Left ventricle myocardium inferior (tissue), 1 donor: ENCODE results near the gene ASPG. TPM values are rescaled to one million over a fixed set of nuclear protein-coding genes. Genes with fewer than 3 reads are reported as not detected.

ENCODE experiments used
- DNase-seq: peaks from one replicate; pipeline ENCODE4 v3.0.0-alpha.2; 2020
- H3K27ac ChIP-seq: fragments of 200-600 bp; replicated peaks from 2 replicates; pipeline ENCODE4 v1.8.0; 2021
- H3K27me3 ChIP-seq: fragments of 200-600 bp; 2 replicates; pipeline ENCODE4 v1.8.0; 2021; ENCODE audit warnings: low read depth
- H3K36me3 ChIP-seq: fragments of 200-600 bp; 2 replicates; pipeline ENCODE4 v1.8.0; 2021
- H3K4me1 ChIP-seq: fragments of 200-600 bp; 2 replicates; pipeline ENCODE4 v1.8.0; 2021
- H3K4me3 ChIP-seq: fragments of 200-600 bp; 2 replicates; pipeline ENCODE4 v1.8.0; 2021; ENCODE audit warnings: mild to moderate bottlenecking, moderate library complexity
- H3K9me3 ChIP-seq: fragments of 200-600 bp; replicated peaks from 2 replicates; pipeline ENCODE4 v1.8.0; 2021
- intact Hi-C: fragments of 100-400 bp; cut with micrococcal nuclease; formaldehyde crosslinking; loops from one replicate; pipeline ENCODE4 v1.11.0; 2022
- total RNA-seq: library from RNA; stranded (reverse); fragmentation: NEBNext Ultra II Directional; extraction: Animal tissue kit (Norgen Biotek cat#: 25700); gene quantifications from one replicate; pipeline ENCODE4 v1.2.1, GENCODE V29; 2021
- TF ChIP-seq, protein P1 (sequence below): fragments of 200-600 bp; IDR thresholded peaks from 2 replicates; pipeline ENCODE4 v1.8.0; 2021; ENCODE audit warnings: antibody characterized with exemption, mild to moderate bottlenecking, borderline replicate concordance
- donor health status: DM: no; HTN: yes; CAD: no; lungs with severe emphysema.

Gene ASPG
- total RNA-seq, 1 donor from 2014 or later: 27.1 TPM

DNA sequence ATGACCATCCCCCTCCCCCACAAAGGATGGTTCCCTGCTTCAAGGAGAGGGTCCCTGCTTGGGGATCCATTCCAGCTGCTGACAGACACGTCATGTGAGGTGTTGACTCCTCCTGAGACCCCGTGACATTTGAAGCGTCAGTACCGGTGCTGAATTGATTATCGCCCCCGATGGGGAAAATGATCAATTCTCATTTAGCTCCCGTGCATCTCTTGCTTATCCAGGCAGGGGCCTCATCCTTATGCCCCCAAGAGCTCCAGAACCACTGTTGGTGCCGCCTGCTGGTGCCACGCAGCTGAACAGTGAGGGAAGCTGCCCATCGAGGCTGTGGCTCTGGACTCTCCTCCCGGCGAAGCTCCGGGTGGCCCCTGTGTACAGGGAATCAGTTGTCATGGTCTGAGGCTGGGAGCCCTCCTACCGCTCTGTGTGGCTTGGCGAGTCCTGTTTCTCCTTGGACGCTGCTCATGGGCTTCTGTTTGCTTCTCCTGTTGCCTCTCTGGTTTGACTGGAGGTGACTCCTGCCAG lies 57.5 kb downstream of the ASPG start:
- H3K36me3 ChIP-seq: no peaks in the 10 kb centered on the region
- peaks cover 58% of the 10 kb centered on the region for H3K4me1 ChIP-seq
- no peaks in the 10 kb centered on the region for H3K9me3 ChIP-seq
- no peak for DNase-seq
- no peak overlapping the region for H3K27ac ChIP-seq
- H3K4me3 ChIP-seq: no peak overlapping the region
- H3K27me3 ChIP-seq: peaks cover 21% of the 10 kb centered on the region
- TF ChIP-seq, protein P1, sequence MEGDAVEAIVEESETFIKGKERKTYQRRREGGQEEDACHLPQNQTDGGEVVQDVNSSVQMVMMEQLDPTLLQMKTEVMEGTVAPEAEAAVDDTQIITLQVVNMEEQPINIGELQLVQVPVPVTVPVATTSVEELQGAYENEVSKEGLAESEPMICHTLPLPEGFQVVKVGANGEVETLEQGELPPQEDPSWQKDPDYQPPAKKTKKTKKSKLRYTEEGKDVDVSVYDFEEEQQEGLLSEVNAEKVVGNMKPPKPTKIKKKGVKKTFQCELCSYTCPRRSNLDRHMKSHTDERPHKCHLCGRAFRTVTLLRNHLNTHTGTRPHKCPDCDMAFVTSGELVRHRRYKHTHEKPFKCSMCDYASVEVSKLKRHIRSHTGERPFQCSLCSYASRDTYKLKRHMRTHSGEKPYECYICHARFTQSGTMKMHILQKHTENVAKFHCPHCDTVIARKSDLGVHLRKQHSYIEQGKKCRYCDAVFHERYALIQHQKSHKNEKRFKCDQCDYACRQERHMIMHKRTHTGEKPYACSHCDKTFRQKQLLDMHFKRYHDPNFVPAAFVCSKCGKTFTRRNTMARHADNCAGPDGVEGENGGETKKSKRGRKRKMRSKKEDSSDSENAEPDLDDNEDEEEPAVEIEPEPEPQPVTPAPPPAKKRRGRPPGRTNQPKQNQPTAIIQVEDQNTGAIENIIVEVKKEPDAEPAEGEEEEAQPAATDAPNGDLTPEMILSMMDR: no peak
- intact Hi-C loops: no loop called here

DNA sequence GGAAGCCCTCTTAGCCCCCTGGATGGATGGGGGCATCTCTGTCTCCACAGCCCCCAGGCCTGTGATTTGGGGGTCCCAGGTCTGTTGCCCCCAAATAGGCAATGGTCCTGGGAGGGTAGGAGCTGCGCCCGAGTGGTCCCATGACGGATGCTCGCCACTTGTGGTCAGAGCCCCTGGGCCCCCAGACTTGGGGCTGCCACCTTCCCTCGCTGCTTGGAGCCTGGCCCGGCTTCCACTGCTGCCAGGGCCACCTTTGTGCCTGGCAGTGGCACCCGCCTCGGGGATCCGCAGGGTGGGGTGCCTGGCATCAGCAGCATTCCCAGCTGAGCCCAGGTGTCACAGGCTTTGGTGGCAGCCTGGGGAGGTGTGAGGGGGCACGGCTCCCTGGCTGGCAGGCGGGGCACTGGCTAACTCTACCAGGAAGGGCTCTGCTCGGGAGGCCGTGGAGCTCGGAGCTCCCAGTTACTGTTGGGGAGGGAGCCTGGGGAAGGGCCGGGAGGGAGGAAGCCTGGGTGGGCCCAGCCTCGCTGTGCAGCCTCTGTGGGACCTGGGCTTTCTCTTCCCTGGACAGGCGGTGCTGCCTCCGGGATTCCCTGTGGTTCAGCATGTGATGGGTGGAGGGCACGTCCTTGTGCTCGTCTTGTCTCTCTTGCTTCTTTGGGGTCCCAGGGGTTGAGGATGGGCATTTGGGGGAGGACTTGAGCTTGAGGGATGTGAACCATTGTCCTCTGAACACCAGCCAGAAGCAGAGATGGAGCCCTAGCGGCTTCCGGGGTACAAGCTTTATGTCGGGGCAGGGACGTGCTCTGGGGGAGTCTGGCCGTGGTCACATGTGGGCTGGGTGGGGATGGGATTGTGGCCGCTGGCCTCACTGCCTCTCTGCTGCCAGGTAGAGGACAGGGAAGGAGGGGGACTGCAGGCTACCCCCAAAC lies 58.3 kb downstream of the ASPG start:
- intact Hi-C loops: no loop called here
- Histone ChIP-seq H3K27ac (no peak overlapping the region), H3K27me3 (peaks cover 13% of the 10 kb centered on the region), H3K4me3 (no peak overlapping the region), H3K9me3 (no peaks in the 10 kb centered on the region), H3K4me1 (peaks cover 58% of the 10 kb centered on the region), H3K36me3 (no peaks in the 10 kb centered on the region)
- TF ChIP-seq, protein P1: no peak
- no peak for DNase-seq

DNA sequence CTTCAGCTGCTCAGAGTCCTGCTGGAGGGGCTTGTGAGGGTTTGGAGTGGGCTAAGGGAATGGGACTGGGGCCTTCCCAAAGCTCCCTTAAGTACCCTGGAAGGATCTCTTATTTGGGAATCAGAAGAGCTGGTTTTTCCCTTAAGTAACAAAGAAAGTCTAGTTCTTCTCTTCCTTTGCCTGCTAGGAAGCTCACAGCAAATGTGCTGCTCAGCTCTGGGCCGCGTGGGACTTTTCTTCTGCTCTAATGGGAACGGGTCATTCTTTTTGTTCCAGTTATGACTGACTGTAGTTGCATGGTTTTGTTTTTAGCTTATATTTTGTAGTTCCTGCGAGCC lies 58.9 kb downstream of the ASPG start:
- intact Hi-C loops: no loop called here
- Histone ChIP-seq H3K4me1 (peaks cover 58% of the 10 kb centered on the region), H3K27ac (no peak overlapping the region), H3K36me3 (no peaks in the 10 kb centered on the region), H3K9me3 (no peaks in the 10 kb centered on the region), H3K27me3 (peaks cover 7% of the 10 kb centered on the region), H3K4me3 (no peak overlapping the region)
- DNase-seq: no peak
- TF ChIP-seq, protein P1: no peak

DNA sequence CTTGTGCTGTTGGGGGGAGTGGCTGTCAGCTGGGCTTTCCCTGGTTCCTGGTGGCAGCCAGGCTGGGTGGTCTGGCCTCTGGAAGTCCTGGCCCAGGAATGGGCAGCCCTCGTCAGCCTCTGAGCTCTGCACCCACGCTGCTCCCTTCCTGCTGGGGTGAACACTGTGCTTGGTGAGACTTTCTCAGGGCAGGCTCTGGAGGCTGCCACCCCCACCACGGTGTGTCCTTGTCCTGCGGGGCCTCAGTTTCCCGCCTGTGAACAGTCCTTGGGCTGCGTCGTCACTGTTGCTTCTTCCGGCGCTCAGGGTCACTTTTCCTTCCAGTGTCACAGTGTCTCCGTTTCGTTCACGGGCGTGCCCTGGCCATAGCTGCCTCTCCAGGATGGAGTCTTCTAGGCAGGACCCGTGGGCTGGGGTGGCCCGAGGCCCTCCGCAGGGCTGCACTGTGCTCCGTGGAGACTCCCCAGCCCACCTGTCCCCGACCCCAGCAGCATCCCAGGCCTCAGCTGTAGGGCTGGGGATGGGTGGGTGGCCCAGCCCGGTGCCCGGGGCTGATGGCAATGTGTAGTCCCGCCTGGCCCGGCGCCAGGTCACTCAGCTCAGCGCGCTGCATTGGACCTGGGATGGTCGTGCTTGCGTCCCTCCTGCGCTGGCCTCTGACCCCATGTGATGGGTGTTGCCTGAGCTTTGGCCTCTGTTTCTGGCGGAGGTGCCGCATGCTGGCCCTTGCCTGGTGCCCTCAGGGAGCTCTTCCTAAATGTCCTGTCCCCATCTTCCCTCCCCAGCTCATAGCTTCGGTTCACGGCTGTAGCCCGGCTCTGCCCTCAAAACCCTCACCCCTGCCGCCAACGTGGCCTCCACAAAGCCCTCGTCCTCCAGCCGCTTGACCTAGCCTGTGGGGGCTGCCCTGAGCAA lies 59.7 kb downstream of the ASPG start:
- DNase-seq: no peak
- H3K4me3 ChIP-seq: no peak overlapping the region
- H3K27ac ChIP-seq: no peak overlapping the region
- H3K9me3 ChIP-seq: no peaks in the 10 kb centered on the region
- TF ChIP-seq, protein P1: no peak
- no peaks in the 10 kb centered on the region for H3K36me3 ChIP-seq
- H3K4me1 ChIP-seq: peaks cover 57% of the 10 kb centered on the region
- intact Hi-C loops: no loop called here
- no peaks in the 10 kb centered on the region for H3K27me3 ChIP-seq

DNA sequence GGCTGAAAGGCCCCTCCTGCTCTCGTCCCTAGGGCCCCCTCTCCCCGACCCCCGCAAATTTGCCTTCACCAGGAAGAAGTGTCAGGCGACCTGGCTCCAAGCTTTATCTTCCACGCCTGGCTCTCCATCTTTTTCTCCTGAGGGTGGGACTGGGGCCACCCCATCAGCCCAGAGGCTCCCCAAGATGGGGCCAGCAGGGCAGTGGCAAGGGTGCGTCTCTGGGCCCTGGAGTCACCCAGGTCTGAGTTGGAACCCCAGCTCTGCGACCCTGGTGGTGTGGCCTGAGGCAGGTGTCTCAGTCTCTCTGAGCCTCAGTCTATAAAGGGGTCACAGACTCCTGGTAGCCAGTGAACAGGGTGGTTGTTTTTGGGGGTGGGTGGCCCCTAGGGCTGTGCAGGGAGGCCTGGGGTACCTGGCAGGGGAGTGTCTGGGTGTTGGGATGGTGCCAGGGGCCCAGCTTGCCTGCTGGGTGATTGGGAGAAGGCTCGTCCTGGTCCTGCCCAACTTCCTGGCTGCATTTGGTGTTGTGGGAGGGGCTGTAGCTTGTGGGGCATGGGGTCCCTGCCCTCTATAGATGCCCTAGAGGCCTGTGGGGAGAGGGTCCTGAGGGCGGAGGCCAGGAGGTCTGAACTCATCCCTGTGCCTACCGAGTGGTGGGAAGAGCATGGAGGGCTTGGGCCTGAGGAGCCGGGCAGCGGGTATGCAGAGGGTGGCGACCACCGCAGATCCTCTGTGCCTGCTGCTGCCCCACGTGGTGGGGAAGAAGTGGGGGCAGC lies 60.5 kb downstream of the ASPG start:
- Histone ChIP-seq H3K9me3 (no peaks in the 10 kb centered on the region), H3K4me3 (no peak overlapping the region), H3K36me3 (no peaks in the 10 kb centered on the region), H3K4me1 (peaks cover 57% of the 10 kb centered on the region), H3K27ac (no peak overlapping the region), H3K27me3 (no peaks in the 10 kb centered on the region)
- no peak for DNase-seq
- intact Hi-C loops: no loop called here
- TF ChIP-seq, protein P1: no peak
